HEK293T (cell line): ENCODE results near the gene PDPK1.

Experiments
- PKNOX1 ChIP-seq: fragments of 450-650 bp; IDR thresholded peaks from 2 replicates; pipeline ENCODE4 v1.6.1; 2016
- SP1 ChIP-seq: fragments of 450-650 bp; IDR thresholded peaks from 2 replicates; pipeline ENCODE4 v1.6.1; 2017
- ZNF384 ChIP-seq: fragments of 450-650 bp; IDR thresholded peaks from 2 replicates; pipeline ENCODE4 v1.6.1; 2016

GRCh38 chr16:2497695-2498484 lies 39.9 kb upstream of the PDPK1 start:
- TF ChIP-seq PKNOX1, result no peak
- no peak for TF ChIP-seq ZNF384
- no peak for TF ChIP-seq SP1
